ENCODE data around the gene NOC3L.

GRCh38 chr10:94343151-94343550, 19.6 kb downstream of the NOC3L start:
- TF ChIP-seq CTCF (IDR thresholded peaks at IDR 0.05) (no peak), POLR2A (IDR thresholded peaks at IDR 0.05) (no peak), POLR2AphosphoS5 (IDR thresholded peaks at IDR 0.05) (no peak)

Measured in prostate gland (tissue), 2 donors.